Duodenal mucosa (tissue), 2 donors: ENCODE data around the gene ACYP2.

Experiments
- H3K27ac ChIP-seq: one replicate; pipeline ENCODE4 v1.7.0; 2013; ENCODE audit warnings: low read depth, low read length
- H3K27me3 ChIP-seq, 2 donors: one replicate each; pipeline ENCODE4 v1.7.0; 2013; ENCODE audit warnings: low read length in 2 of 2, control low read depth in 1 of 2; ENCODE audit not compliant: insufficient read depth in 2 of 2, control insufficient read depth in 1 of 2
- H3K36me3 ChIP-seq, 2 donors: one replicate each; pipeline ENCODE4 v1.7.0; 2013; ENCODE audit warnings: low read length in 2 of 2, control low read depth in 1 of 2; ENCODE audit not compliant: insufficient read depth in 2 of 2, control insufficient read depth in 1 of 2
- H3K4me1 ChIP-seq, 2 donors: one replicate each; pipeline ENCODE4 v1.7.0; 2013; ENCODE audit warnings: low read length in 2 of 2, control low read depth in 1 of 2; ENCODE audit not compliant: insufficient read depth in 2 of 2, control insufficient read depth in 1 of 2
- H3K4me3 ChIP-seq, 2 donors: one replicate each; pipeline ENCODE4 v1.7.0; 2013; ENCODE audit warnings: low read length in 2 of 2, low read depth in 1 of 2
- H3K9ac ChIP-seq, 2 donors: one replicate each; pipeline ENCODE4 v1.7.0; 2013; ENCODE audit warnings: low read length in 2 of 2, low read depth in 1 of 2
- H3K9me3 ChIP-seq, 2 donors: one replicate each; pipeline ENCODE4 v1.7.0; 2013; ENCODE audit warnings: low read length in 2 of 2, control low read depth in 1 of 2; ENCODE audit not compliant: control insufficient read depth in 1 of 2

ACYP2 gene

DNA sequence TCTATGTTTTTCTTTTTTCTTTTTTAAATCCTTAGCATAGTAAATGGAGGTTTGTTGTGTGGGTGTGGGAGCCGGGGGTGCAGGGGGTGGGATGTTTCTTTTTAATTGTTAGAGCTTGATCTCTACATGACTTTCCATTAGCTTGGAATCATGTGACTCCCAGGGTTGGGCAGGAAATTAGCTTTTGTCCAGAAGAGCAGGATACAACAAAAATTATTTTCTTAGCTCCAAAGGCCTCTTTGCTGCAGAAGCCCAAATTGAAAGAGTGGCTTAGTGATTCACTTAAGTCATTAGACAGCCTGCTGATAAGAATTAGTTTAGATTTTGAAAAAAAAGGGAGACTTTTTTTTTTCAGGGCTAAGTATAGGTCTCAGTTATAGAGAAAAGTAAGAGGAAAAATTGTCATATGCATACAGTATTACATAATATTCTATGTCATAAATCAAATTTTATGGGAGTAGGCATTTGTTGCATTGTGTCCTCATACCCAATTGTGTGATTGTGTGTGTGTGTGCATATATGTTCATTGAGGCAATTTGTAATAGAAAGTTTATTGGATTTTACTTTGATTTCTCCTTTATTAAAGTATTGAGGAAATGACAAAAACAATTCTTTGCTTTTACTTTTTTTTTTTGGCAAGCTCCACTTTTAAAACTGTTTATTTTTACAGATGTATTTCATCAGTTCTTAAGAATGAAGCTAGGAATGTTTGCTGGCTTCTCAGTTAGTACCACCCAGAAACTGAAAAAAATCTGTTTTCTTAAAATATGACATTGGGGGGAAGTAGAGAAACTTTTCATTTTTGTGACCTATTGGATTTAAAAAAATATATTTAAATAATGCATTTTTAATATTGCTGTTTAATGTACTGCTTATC, 93.2 kb downstream of the ACYP2 start:
- no peaks in the 10 kb centered on the region for H3K36me3 ChIP-seq
- H3K27me3 ChIP-seq, result no peaks in the 10 kb centered on the region
- no peak overlapping the region for H3K27ac ChIP-seq
- H3K4me3 ChIP-seq, result no peak overlapping the region
- H3K4me1 ChIP-seq, result no peaks in the 10 kb centered on the region
- peaks cover 0 to 2% of the 10 kb centered on the region in 2 donors for H3K9me3 ChIP-seq
- H3K9ac ChIP-seq, result no peak overlapping the region

DNA sequence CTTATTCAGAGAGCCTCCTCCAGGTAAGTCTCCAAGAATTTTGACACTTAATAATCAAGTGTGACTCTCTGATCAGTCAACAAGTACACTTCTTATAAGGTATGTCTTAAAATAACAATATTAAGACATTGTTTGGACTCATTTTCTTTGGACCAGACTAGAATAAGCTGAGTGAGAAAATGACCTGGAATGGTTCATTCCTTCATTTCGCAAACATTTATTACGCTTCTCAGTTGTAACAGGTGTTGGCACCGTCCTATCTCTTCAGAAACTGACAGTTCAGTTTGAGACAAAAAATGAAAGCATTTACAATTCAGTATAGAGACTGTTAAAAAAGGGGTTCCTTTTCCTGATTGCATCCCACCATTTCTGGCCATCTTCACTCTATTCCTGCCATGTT, 94.0 kb downstream of the ACYP2 start:
- Histone ChIP-seq H3K27ac (no peak overlapping the region), H3K9me3 (peaks cover 0 to 2% of the 10 kb centered on the region in 2 donors), H3K27me3 (no peaks in the 10 kb centered on the region), H3K4me1 (no peaks in the 10 kb centered on the region), H3K9ac (no peak overlapping the region), H3K36me3 (no peaks in the 10 kb centered on the region), H3K4me3 (no peak overlapping the region)

DNA sequence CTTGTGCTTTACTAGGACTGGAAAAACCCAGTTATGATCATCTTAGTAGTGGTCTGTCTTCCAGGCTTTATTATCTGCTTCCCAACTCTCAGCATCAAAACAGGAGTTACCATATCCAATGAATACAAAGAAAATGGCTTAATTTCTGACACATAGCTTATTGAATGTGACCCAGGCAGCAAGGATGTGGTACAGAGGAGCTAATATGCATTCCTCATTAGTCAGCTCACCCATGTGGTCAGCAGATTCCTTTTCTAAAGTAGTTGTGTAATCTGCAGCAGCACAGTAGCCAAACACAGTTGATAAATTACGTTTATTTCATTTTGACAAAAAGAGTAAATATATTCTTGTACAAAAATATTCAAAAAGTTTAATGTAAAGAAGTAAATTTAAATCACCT, 97.0 kb downstream of the ACYP2 start:
- H3K9me3 ChIP-seq, result peaks cover 0 to 2% of the 10 kb centered on the region in 2 donors
- H3K36me3 ChIP-seq, result no peaks in the 10 kb centered on the region
- H3K27me3 ChIP-seq, result no peaks in the 10 kb centered on the region
- H3K4me3 ChIP-seq, result no peak overlapping the region
- no peak overlapping the region for H3K27ac ChIP-seq
- H3K9ac ChIP-seq, result no peak overlapping the region
- no peaks in the 10 kb centered on the region for H3K4me1 ChIP-seq

DNA sequence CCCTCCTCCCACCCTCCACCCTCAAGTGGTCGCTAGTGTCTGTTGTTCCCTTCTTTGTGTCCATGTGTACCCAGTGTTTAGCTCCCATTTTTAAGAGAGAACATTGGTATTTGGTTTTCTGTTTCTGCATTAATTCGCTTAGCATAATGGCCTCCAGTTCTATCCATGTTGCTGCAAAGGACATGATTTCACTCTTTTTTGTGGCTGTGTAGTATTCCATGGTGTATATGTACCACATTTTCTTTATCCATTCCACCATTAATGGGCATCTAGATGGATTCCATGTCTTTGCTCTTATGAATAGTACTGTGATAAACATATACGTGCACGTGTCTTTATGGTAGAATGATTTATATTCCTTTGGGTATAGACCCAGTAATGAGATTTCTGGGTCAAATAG, 97.7 kb downstream of the ACYP2 start:
- no peak overlapping the region for H3K27ac ChIP-seq
- H3K9me3 ChIP-seq, result peaks cover 0 to 2% of the 10 kb centered on the region in 2 donors
- H3K4me3 ChIP-seq, result no peak overlapping the region
- H3K9ac ChIP-seq, result no peak overlapping the region
- H3K27me3 ChIP-seq, result no peaks in the 10 kb centered on the region
- H3K36me3 ChIP-seq, result no peaks in the 10 kb centered on the region
- no peaks in the 10 kb centered on the region for H3K4me1 ChIP-seq

DNA sequence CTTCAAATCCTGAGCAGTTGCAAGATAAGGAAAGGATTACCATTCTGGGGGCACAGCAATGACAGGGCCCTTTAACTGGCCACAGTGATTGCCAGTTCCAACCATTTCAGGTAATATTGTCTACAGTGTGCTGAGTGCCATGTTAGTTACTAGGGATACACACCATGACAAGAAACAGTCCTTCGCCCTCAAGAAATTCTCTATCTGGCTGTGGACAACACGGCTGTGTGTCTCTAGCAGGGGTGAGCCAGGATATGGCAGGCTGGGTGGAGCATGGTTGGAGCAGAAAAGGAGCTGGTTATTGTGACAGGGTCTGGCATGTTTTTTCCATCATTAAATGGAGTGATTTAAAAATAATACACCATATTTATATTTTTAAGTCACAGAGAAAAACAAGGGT, 109.6 kb downstream of the ACYP2 start:
- H3K9me3 ChIP-seq, result no peaks in the 10 kb centered on the region
- no peak overlapping the region for H3K9ac ChIP-seq
- H3K4me1 ChIP-seq, result no peaks in the 10 kb centered on the region
- no peaks in the 10 kb centered on the region for H3K36me3 ChIP-seq
- no peak overlapping the region for H3K27ac ChIP-seq
- no peaks in the 10 kb centered on the region for H3K27me3 ChIP-seq
- no peak overlapping the region for H3K4me3 ChIP-seq

DNA sequence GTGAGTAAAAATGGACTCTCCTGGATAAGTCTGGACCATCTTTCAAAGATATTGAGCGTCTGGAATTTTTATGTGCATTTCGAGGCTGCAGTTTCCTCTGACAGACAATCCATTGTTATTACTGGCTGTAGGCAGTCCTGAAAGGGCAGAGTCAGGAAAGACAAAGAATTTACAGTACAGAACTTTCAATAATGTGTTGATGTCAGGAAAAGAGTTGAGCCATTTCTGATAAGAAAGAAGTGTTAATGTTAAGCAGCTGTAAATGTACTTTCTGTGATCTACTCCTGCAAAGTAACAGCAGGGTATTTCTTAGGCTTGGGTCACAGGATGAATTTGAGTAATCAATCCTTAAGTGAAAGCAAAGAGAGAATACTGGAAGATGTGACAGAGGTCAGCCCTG, 110.8 kb downstream of the ACYP2 start:
- Histone ChIP-seq H3K4me3 (no peak overlapping the region), H3K4me1 (no peaks in the 10 kb centered on the region), H3K9me3 (no peaks in the 10 kb centered on the region), H3K36me3 (no peaks in the 10 kb centered on the region), H3K27me3 (no peaks in the 10 kb centered on the region), H3K9ac (no peak overlapping the region), H3K27ac (no peak overlapping the region)

DNA sequence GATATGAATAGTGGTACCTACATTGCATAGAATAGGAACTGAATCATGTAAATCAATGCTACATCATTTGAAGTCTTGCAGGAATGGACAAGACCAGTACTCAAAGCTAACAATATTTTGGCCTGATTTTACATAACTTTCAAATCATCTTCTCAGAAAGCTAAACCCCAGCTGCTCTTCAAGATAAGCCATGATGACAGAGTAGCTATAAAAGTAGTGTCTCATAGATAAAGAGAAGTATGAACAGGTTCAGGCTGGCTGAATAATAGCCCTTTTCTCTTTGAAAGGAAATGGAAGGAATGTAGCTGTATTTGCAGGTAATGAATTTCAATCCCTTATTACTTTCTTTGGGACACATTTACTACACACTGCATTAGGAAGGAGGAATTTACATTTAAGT, 112.4 kb downstream of the ACYP2 start:
- H3K36me3 ChIP-seq, result no peaks in the 10 kb centered on the region
- H3K27me3 ChIP-seq, result no peaks in the 10 kb centered on the region
- no peak overlapping the region for H3K27ac ChIP-seq
- no peak overlapping the region for H3K9ac ChIP-seq
- H3K4me3 ChIP-seq, result no peak overlapping the region
- peaks cover 0 to 2% of the 10 kb centered on the region in 2 donors for H3K9me3 ChIP-seq
- H3K4me1 ChIP-seq, result no peaks in the 10 kb centered on the region

DNA sequence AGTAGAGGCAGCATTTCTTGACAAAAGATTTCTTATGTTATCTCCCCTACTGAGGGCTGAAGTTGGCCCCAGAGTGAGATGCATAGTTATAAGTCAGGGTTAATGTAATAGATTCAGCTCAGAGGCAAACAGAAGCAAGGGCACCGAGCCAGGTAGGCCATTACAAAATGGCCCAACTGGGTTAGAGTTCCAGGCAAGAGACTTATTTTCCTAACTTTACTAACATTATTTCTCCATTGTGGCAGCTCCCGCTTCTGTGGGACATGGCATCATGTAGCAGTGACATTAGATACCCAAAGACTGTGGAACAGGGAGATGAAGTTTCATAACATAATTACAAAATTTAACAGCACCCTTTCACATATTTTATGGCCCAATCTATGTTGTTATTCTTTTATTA, 113.5 kb downstream of the ACYP2 start:
- peaks cover 0 to 2% of the 10 kb centered on the region in 2 donors for H3K9me3 ChIP-seq
- H3K9ac ChIP-seq, result no peak overlapping the region
- no peak overlapping the region for H3K27ac ChIP-seq
- no peaks in the 10 kb centered on the region for H3K36me3 ChIP-seq
- no peak overlapping the region for H3K4me3 ChIP-seq
- no peaks in the 10 kb centered on the region for H3K27me3 ChIP-seq
- H3K4me1 ChIP-seq, result no peaks in the 10 kb centered on the region

DNA sequence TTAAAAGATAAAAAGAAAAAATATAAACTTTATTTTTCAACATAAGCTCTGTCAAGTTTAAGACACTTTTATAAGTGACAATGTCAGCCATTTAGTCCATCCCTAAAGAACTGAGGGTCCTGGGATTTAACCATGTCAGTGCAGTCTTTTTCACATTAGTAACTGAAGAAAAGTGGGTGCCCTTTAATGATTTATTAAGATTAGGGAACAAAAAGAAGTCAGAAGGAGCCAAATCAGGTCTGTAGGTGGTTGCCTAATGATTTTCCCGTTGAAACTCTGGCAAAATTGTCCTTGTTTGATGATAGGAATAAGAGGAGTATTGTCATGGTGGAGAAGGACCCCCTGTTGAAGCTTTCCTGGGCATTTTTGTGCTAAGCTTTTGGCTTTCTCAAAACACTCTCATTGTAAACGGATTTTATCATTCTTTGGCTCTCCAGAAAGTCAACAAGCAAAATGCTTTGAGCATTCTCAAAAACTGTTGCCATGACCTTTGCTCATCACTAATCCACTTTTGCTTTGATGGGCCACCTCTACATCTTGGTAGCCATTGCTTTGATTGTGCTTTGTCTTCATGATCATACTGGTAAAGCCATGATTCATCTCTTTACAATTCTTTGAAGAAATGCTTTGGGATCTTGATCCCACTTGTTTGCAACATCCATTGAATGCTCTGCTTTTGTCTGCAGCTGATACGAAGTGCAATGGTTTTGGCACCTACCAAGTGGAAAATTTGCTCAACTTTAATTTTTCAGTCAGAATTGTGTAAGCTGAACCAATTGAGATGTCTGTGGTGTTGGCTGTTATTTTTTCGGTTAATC, 118.6 kb downstream of the ACYP2 start:
- H3K4me1 ChIP-seq, result no peaks in the 10 kb centered on the region
- H3K4me3 ChIP-seq, result no peak overlapping the region
- no peak overlapping the region for H3K27ac ChIP-seq
- H3K36me3 ChIP-seq, result no peaks in the 10 kb centered on the region
- H3K27me3 ChIP-seq, result no peaks in the 10 kb centered on the region
- peaks cover 0 to 2% of the 10 kb centered on the region in 2 donors for H3K9me3 ChIP-seq
- no peak overlapping the region for H3K9ac ChIP-seq

DNA sequence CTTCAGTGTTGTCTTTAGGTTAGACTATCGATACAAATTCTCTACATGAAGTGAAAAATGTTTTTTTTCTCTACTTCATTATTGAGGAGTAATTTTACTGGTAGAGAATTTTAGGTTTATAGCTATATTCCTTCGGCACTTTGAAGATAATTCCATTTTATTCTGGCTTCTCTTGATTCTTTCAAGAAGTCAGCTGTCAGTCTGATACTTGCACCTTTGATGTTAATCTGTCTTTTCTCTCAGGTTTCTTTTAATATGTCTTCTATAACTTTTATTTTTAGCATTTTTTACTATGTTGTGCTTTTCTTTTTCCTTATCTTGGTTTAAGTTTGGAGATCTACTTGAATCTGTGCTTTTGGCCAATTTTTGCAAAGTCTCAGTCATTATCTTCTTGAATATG, 122.0 kb downstream of the ACYP2 start:
- H3K36me3 ChIP-seq, result no peaks in the 10 kb centered on the region
- no peak overlapping the region for H3K27ac ChIP-seq
- H3K4me3 ChIP-seq, result no peak overlapping the region
- H3K4me1 ChIP-seq, result no peaks in the 10 kb centered on the region
- no peaks in the 10 kb centered on the region for H3K27me3 ChIP-seq
- H3K9me3 ChIP-seq, result peaks cover 0 to 2% of the 10 kb centered on the region in 2 donors
- H3K9ac ChIP-seq, result no peak overlapping the region
